Measurements from ENCODE around the gene ANO2. TPM values are rescaled to one million over a fixed set of nuclear protein-coding genes. Genes with fewer than 3 reads are reported as not detected.

ANO2 gene
- total RNA-seq, 1 experiment from 2014 or later = not detected

DNA sequence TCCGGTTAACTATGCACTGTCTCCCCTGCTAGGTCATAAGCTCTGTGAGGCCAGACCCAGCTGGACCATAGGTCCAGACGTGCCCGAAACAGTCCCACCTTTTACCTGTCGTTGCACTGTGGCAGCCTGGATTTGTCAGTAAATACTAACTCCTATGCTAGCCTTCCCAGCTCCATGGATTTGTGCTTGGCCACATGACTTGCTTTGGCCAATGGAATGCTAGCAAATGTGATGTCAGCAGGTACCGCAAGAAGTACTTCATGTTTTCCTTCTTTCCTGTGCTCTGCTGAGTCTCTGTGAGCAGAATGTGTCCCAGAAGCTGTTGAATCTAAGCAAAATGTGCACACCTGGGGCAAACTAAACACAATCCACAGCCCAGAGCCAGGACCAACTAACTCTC is 157.2 kb downstream of the ANO2 start:
- Histone ChIP-seq H3K27me3 (no peaks in the 10 kb centered on the region; the same call in 1 of the 2 replicates), H3K9me3 (no peaks in the 10 kb centered on the region), H3K36me3 (no peaks in the 10 kb centered on the region), H3K4me3 (no peak overlapping the region)
- no peak for DNase-seq

DNA sequence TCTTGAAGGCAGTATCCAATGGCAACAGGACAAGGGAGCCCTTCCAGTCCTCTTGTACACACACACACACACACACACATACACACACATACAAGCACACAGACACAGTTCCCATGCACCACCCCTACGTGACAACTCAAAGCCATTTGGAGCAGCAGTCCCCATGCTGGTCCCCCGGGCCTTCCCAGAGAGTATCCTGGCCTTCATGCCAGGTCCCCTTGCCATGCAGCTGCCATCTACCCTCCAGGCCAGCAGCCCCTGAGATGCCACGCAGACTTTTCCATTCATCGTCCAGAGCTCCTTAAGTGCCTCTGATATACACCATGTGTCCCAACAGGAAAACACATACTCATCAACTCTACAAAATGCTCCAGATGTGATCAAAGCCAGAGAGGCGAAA is 159.5 kb downstream of the ANO2 start:
- no peak for DNase-seq
- no peaks in the 10 kb centered on the region for H3K9me3 ChIP-seq

DNA sequence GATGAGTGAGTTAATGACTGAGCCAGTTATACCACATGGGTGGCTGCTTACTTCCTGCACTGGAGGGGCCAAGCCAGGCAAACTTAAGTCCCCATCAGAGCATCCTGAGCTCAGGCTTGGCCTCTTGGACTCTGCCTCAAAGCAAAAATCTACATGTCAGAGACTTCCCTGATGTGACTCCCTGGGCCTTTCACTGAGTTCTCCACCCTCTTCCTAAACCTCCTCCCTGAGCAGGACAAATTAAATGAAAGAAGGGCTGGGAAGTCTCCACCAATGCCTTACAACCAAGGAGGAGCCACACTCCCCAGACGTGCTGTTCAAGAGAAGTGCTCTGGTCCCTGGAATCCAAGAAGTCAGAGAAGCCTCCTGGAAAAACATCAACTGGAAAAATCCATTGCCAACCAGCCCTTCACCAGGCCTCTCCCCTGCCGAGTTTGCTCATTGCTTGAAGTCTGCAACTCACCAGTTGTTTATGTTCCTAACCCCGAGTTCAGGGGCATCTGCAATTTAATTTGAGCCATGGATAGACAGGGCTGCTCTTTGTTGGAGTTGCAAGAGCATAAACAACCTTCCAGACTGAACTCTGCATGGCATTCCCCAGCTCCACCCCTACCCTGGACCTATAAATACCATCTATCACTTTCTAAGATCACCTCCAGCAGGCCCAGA is 160.5 kb downstream of the ANO2 start:
- no peaks in the 10 kb centered on the region for H3K36me3 ChIP-seq
- no peaks in the 10 kb centered on the region for H3K9me3 ChIP-seq
- no peaks in the 10 kb centered on the region; the same call in none of the 2 replicates for H3K27me3 ChIP-seq
- H3K4me3 ChIP-seq = no peak overlapping the region
- DNase-seq = no peak

More for the DNA sequence above, 159.5 kb downstream of the ANO2 start:
- no peaks in the 10 kb centered on the region; the same call in none of the 2 replicates for H3K27me3 ChIP-seq
- H3K36me3 ChIP-seq = no peaks in the 10 kb centered on the region
- no peak overlapping the region for H3K4me3 ChIP-seq

DNA sequence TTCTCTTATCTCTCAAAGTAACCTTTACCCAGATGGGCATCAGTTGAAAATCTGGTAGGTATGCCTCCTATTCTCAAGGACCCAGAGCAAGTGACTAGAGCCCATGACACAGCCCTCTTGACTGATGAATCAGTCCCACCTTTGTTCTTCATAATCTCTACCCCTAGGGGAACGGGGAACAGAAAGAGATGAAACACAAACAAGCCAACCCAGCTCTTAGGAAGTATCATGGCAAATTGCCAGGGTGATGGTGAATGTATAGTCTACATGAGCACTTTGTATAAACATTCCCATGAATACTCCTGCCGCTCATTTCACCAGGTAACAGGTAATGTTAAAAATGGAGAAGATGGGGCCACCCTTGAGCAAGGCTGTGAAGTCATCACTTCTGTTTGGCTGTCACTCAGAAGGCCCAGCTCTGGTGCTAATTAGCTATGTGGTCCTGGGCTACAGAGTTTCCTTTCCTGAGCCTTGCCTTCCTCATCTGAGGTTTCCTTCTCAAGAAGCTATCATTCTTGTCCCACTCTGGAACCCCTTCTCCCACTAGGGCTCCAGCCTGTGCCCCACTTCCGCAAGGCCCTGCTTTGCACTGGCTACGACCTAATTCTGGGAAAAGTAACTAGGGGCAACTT is 161.7 kb downstream of the ANO2 start:
- Histone ChIP-seq H3K27me3 (no peaks in the 10 kb centered on the region; the same call in none of the 2 replicates), H3K4me3 (no peak overlapping the region), H3K36me3 (no peaks in the 10 kb centered on the region), H3K9me3 (no peaks in the 10 kb centered on the region)
- DNase-seq = no peak

DNA sequence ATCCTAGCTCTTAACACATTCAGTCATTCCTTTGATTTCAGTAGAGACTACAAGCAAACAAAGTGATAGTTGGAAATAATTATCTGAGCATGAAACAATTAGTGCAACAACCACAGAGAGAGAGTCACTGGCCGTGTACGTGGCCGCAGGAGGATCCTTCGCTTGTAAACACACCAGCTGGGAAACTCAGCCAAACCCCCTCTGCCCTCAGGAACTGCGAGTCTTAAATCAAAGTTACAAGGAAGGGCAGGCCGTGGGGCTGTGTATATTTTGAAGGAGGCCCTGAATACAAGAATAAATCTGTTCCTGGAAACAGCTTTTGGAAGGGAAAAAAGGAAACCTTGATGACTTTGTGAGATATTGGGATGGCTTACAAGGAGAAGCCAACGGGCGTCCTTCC is 164.5 kb downstream of the ANO2 start:
- Histone ChIP-seq H3K27me3 (peaks cover 4% of the 10 kb centered on the region), H3K4me3 (no peak overlapping the region), H3K9me3 (no peaks in the 10 kb centered on the region), H3K36me3 (no peaks in the 10 kb centered on the region)
- DNase-seq = no peak

DNA sequence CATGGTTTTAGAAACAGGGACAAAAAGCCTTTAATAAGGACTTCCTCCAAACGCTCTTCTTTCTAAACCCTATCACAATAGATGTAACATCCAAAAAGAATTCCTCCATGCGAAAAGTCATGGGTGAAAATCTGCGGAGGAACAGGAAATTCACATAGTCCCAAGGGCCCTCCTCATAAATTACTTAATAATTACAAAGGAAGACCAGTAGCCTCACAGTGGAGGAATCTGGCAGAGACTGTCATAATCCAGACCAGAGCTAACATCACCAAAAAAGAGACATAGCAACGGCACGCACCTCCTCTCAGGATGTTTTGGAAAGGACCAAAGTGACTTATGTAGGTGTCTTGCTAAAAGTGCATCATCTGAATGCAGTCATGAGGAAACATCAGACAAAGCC is 165.7 kb downstream of the ANO2 start:
- H3K4me3 ChIP-seq = no peak overlapping the region
- peaks cover 4% of the 10 kb centered on the region for H3K27me3 ChIP-seq
- H3K36me3 ChIP-seq = no peaks in the 10 kb centered on the region
- no peak for DNase-seq
- H3K9me3 ChIP-seq = no peaks in the 10 kb centered on the region

DNA sequence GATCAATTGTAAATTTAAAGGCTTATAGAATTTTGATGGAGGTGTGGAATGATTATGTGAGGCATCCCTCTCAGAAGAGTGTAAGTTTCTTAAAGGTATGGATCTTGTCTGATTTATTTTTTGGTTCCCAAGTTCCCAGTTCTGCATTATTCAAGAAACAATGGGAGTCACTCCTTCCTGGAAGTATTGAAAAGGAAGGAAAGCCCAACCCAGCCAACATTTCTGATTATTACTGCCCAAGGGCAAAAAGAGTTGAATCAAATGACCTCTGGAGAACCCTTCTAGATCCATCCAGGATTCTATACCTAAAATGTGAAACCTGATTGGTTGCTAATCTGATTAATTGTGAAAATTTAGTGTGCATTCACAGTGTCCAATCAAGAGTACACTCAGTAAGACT is 166.2 kb downstream of the ANO2 start:
- DNase-seq = no peak
- Histone ChIP-seq H3K27me3 (peaks cover 4% of the 10 kb centered on the region), H3K9me3 (no peaks in the 10 kb centered on the region), H3K36me3 (no peaks in the 10 kb centered on the region), H3K4me3 (no peak overlapping the region)

DNA sequence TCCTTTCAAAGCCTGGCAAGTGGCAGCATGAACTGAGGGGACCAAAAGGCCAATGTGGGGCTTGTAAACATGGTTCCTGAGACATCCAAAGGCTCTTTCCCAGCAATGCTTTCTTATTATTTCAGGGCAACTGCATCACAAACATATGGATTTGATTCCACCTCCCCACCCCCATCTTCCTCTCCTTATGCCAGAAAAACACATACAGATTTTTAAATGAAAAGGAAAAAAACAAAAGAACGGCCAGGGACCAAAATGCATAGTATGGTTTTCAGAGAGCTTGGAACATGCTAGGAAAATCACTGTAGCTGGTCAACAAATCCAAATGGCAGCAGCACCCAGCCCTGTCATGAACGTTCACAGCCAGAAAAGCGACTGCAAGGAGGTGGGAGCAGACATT is 167.6 kb downstream of the ANO2 start:
- Histone ChIP-seq H3K27me3 (peaks cover 4% of the 10 kb centered on the region; the same call in 1 of the 2 replicates), H3K36me3 (no peaks in the 10 kb centered on the region), H3K9me3 (no peaks in the 10 kb centered on the region), H3K4me3 (no peak overlapping the region)
- DNase-seq = no peak

DNA sequence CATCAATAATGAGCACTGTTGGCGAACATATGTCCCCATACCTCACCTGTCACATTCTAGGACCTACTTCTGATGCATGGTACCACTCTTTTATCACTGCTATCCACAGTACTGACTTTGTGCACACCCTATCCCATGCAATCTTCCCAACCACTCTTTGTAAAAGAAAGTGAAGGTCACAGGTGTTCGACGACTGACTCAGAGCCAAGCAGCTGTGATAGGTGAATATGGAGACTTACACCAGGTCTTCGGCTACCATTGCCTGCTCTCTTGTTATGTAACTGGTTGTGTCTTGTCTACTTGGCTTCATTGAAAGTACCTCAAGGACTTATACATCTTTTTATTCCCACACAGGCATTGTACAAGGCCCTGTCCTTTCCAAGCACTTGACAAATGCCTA is 169.0 kb downstream of the ANO2 start:
- no peak overlapping the region for H3K4me3 ChIP-seq
- no peak for DNase-seq
- no peaks in the 10 kb centered on the region for H3K9me3 ChIP-seq
- no peaks in the 10 kb centered on the region for H3K36me3 ChIP-seq
- peaks cover 4% of the 10 kb centered on the region; the same call in 1 of the 2 replicates for H3K27me3 ChIP-seq

DNA sequence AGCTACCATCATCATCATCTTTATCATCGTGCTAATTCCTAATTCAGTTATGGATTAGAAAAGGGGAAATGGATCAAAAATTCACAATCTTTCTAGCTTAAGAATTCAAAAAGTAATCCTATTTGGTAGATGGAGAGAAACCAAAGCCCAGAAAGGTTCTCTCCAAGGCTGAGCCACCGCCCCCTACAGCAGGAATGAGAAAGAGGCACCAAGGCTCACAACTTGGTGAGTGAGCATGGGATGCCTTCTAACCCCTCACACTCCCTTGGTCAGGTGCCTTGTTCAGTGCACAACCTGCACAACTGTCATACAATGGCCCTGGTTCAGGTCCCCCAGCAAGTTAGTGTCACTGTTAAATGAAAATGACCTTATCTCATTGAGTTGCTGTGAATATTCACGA is 171.5 kb downstream of the ANO2 start:
- Histone ChIP-seq H3K4me3 (no peak overlapping the region), H3K9me3 (no peaks in the 10 kb centered on the region), H3K27me3 (peaks cover 4% of the 10 kb centered on the region; the same call in 1 of the 2 replicates), H3K36me3 (no peaks in the 10 kb centered on the region)
- no peak for DNase-seq

DNA sequence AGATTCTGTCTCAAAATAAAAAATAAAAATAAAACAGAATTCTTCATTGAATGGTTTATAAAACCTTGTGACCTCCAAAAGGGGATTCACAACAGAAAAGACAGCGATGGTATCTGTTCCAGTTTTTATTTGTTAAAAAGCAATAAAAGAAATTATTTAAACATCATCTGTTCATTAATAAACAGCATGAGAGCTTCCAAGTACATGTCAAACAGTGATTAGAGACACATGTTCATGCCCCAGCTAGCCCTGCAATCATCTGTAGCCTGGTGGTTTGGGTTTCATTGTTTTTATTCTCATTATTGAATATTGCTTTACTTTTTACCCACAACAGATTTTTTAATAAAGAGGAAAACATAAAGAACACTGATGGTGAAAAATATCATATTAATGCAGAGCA is 173.3 kb downstream of the ANO2 start:
- no peak for DNase-seq
- no peaks in the 10 kb centered on the region; the same call in 1 of the 2 replicates for H3K27me3 ChIP-seq

DNA sequence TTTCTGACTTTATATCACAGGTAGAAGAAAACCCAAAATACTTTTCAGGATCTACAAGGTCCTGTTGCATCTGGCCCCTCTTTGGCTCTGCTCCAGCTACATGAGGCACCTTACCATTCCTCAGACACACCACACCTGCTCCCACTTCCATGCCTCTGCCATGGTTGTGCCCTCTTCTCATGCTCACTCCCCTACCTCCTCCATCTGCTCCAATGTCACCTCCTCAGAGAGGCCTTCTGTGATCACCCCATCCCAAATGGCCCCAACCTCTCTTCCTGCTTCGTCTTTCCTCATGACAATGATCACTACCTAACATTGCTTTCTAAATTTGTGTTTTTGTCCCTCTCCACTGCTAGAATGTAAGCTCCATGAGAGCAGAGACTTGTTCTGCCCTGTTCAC is 174.3 kb downstream of the ANO2 start:
- no peaks in the 10 kb centered on the region for H3K36me3 ChIP-seq
- no peaks in the 10 kb centered on the region; the same call in none of the 2 replicates for H3K27me3 ChIP-seq
- H3K9me3 ChIP-seq = no peaks in the 10 kb centered on the region
- no peak overlapping the region for H3K4me3 ChIP-seq
- no peak for DNase-seq

More for the DNA sequence above, 173.3 kb downstream of the ANO2 start:
- H3K36me3 ChIP-seq = no peaks in the 10 kb centered on the region
- no peak overlapping the region for H3K4me3 ChIP-seq
- H3K9me3 ChIP-seq = no peaks in the 10 kb centered on the region

DNA sequence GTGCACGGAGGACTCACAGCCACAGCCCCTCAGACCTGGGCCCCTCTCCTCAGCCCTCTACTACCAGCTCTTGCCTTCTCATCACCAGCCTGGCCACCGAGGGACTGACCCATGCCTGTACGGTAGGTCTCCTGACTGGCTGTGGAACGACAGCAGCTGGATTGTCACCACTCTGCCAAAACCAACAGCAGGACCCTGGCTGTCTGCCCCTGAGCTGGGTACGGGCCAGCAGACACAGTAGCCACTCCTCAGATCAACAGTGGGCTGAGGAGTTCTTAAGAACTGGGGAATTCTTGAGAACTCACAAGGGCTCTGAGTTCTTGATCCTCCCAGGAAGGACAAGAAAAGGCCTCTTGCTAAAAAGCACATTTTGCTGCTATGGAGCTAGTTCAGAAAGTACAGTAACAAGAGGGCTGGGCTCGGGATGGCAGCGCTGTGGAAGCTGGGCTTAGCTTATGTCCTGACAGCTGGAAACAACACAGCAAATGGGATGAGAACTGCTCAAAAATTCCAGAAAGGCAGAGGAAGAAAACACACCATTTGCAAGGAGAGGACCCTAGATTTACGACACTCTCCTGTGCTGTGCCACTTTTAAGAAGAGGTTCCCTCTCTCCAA is 176.4 kb downstream of the ANO2 start:
- Histone ChIP-seq H3K9me3 (no peaks in the 10 kb centered on the region), H3K27me3 (no peaks in the 10 kb centered on the region; the same call in none of the 2 replicates), H3K4me3 (no peak overlapping the region), H3K36me3 (no peaks in the 10 kb centered on the region)
- DNase-seq = peak; percentile 41

DNA sequence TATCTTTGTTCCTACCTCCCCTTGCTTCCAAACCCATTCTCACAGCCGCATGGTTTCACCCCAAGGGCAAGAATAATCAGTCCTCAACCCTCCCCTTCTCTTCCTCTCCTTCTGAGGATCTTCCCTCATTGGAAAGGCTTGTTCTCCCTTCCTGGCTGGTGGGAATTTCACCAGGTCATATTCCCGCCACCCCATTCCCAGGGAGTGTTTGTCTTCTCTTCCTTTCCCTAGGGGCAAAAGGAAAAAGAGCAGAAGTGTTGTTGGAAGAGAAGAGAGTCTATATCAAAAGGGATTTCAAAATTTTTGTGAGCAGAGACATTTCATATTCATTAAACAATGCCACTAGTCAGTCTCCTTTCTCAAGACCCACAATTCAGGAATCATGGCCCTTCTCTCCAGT is 176.9 kb downstream of the ANO2 start:
- Histone ChIP-seq H3K36me3 (no peaks in the 10 kb centered on the region), H3K4me3 (no peak overlapping the region), H3K27me3 (peaks cover 5% of the 10 kb centered on the region), H3K9me3 (no peaks in the 10 kb centered on the region)
- DNase-seq = no peak

DNA sequence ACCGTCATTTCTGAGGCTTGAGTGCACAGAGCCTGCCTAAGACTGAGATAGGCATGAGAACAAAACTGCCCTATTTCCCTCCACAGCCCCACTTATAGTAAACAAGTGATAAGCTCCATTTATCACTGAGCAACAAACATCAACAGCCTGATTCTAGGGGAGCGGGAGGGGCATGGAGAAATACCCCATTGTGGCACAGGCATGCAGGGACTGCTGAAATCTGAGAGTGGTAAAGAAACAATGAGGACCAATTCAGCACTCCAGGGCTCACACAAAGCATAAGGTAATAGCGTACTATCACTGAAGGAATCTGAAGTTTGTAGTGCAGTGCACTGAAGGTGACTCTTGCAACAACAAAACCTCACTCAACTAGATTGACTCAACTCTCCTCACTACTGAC is 186.7 kb downstream of the ANO2 start:
- no peaks in the 10 kb centered on the region for H3K36me3 ChIP-seq
- no peak for DNase-seq

DNA sequence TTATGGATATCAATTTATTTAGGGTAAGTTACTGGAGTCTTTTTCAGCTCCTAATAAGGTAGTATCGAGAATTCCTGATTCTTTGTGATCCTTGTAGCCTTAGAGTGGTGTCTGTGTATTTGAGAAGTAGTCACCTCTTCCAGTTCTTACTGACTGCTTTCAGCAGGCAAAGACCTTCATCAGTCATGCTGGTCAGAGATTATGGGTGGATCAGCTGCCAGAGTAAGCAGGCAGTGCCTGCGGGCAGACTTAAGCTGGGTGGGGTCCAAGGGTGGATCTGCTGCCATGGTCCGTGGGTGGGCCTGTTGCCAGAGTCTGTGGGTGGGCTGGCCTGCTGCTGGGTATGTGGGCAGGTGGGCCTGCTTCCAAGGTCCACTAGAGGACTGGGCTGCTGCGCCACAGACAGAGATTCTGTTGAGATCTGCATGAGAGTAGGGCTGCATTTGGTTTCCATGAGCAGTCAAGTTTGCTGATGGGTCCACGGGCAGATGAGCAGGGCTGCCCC is 188.7 kb downstream of the ANO2 start:
- no peaks in the 10 kb centered on the region for H3K36me3 ChIP-seq
- H3K27me3 ChIP-seq = peaks cover 23% of the 10 kb centered on the region
- peaks cover 3% of the 10 kb centered on the region; the same call in 1 of the 2 replicates for H3K9me3 ChIP-seq
- peak; percentile 25 for DNase-seq
- no peak overlapping the region for H3K4me3 ChIP-seq

More for the DNA sequence above, 186.7 kb downstream of the ANO2 start:
- Histone ChIP-seq H3K9me3 (peaks cover 3% of the 10 kb centered on the region; the same call in 1 of the 2 replicates), H3K4me3 (no peak overlapping the region), H3K27me3 (peaks cover 27% of the 10 kb centered on the region)

DNA sequence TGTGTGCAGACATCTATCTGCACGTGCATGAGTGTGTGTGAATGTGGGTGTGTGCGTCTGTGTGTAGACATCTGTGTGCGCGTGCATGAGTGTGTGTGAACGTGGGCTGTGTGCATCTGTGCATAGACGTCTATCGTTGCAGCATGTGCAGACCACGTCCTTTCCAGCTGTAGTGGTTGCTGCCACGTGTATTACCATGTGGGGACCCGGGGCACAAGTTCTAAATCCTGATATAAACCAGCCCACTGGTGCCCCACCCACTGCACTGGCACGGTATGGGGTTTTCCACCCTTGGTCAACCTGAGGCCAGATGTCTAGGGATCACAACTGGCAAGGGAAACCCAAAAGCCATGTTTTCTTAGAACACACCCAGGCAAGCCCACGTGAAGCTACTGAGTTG is 197.0 kb downstream of the ANO2 start:
- H3K4me3 ChIP-seq = no peak overlapping the region
- H3K9me3 ChIP-seq = no peaks in the 10 kb centered on the region
- DNase-seq = no peak
- H3K36me3 ChIP-seq = no peaks in the 10 kb centered on the region
- peaks cover 8% of the 10 kb centered on the region for H3K27me3 ChIP-seq
